ENCODE measurements around the gene MARK2.

MARK2 gene

DNA sequence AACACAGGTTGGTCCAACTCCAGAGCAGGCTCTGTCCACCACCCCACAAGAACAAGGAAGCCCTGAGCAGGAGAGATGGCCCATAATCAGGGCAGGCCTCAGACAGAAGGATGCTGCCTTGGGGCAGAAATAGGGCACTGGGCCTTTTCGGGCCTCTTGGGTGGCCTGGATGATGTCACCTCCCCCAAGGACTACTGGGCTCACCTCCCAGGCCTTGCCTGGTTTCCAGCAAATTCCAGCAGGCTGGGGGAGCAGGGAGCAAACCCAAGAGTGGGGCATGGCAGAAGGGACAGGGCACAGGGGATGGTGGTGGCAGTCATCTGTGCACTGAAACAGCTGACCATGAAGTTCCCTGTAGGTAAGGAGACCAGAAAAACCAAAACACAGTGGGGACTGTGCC lies 94.5 kb downstream of the MARK2 start:
- H3K27ac ChIP-seq: no peak overlapping the region
- TF ChIP-seq, protein P1, sequence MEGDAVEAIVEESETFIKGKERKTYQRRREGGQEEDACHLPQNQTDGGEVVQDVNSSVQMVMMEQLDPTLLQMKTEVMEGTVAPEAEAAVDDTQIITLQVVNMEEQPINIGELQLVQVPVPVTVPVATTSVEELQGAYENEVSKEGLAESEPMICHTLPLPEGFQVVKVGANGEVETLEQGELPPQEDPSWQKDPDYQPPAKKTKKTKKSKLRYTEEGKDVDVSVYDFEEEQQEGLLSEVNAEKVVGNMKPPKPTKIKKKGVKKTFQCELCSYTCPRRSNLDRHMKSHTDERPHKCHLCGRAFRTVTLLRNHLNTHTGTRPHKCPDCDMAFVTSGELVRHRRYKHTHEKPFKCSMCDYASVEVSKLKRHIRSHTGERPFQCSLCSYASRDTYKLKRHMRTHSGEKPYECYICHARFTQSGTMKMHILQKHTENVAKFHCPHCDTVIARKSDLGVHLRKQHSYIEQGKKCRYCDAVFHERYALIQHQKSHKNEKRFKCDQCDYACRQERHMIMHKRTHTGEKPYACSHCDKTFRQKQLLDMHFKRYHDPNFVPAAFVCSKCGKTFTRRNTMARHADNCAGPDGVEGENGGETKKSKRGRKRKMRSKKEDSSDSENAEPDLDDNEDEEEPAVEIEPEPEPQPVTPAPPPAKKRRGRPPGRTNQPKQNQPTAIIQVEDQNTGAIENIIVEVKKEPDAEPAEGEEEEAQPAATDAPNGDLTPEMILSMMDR (IDR thresholded peaks at IDR 0.05): no peak
- TF ChIP-seq ZFX (IDR thresholded peaks at IDR 0.05; ENCODE audit: borderline replicate concordance): no peak

DNA sequence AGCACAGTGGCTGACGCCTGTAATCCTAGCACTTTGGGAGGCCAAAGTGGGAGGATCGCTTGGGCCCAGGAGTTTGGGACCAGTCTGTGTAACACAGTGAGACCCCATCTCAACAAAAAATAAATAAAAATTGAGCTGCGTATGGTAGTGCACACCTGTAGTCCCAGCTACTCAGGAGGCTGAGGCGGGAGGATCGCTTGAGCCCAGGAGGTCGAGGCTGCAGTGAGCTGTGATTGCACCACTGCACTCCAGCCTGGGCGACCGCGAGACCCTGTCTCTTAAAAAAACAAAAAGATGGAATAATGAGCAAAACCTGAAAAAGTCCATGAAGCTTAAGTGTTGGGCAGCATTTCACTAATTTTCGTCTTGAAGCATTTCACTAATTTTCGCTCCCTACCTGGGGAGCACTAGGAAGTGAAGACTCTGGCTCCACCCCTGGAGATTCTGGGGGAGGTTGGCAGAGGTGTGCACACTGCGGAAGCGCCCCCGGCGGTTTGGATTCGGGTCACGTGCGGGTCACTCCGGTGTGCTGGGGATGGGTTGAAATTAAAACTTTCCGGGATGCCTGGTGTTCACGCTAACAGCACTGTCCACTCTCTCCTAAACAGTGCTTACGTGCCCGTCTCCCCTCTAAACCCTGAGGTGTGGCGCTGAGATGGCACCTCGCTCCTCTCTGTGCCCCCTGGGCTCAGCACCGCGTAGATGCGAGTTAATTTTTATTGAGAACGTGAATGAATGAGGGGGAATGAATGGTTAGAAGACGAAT lies 99.0 kb downstream of the MARK2 start:
- TF ChIP-seq ZFX (IDR thresholded peaks at IDR 0.05; ENCODE audit: borderline replicate concordance): no peak
- TF ChIP-seq, protein P1 (IDR thresholded peaks at IDR 0.05): no peak
- peak overlapping the region; percentile 91 for H3K27ac ChIP-seq

DNA sequence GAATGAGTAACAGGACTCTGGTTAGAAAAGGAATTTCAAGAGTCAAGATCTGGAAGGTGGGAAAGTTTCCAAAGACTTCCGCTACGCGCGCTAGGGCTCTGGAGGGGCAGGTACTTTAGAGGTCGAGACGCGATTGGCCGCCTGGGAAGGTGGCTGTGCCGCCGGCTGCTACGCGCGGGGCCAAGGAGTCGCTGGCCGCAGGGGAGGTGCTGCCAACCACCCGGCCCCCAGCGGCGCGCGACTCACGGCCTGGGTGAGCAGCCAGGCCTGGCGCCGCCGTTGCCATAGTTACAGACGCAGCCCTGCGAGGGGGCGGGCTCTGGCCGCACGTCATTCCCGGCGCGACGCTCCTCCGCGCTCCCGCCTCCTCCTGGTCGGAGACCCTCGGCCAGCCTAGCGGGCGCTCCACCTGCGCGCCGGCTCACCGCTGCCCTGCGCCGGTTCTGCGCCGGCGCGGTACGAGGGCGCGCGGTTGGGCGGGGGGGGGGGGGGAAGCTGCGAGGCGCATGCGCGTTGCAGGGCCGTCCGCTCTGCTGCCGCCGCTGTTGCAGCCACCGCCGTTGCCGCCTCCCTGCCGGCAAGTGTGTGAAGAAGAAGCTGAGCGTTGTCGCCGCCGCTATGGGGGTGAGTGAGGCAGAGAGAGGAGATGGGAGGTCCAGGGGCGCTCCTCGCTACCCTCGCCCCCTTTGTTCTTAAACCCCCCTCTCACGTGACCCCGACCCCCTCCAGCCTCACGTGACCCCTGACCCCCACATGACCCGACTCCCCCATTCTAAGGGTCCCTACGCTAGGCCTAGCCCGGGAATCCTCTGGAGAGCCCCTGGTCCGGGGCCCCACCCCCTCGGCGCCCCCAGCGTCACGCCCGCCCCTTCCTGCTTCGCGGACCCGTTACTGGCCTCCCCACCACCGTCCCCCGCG lies 99.8 kb downstream of the MARK2 start, which contains the start of gene NAA40:
Gene NAA40, plus strand, starts transcription at position 524 of the 918 bp plus-strand sequence. Its CDS starts 95 bp downstream, at position 619.
- no peak for TF ChIP-seq ZFX (IDR thresholded peaks at IDR 0.05; ENCODE audit: borderline replicate concordance)
- peak within 1 kb of the TSS; percentile 91 for H3K27ac ChIP-seq

DNA sequence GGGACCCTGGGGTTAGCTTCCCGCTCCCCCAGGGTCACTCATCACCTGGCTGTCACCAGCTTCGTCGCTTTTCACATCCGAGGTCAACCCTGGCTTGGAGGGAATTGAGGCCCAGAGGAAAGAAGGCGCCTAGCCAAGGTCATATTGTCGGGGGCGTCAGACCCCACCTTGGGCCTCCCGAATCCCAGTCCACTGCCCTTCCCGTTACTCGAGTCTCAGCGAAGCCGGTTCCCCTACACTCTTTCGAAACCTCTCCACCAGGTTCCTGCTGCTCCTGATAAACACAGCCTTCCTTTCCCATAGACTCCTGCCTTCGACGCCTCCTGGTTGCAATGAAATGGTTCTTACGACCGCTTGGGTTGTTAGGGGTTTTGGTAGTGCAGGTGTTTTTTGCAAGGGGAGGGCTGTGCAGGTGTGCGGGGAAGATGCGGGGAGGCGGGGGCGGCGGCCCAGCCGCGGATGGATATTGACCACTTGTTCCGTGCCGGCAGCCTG lies 100.5 kb downstream of the MARK2 start:
- TF ChIP-seq, protein P1 (IDR thresholded peaks at IDR 0.05): no peak
- no peak for TF ChIP-seq ZFX (IDR thresholded peaks at IDR 0.05; ENCODE audit: borderline replicate concordance)
- peak overlapping the region; percentile 91 for H3K27ac ChIP-seq

DNA sequence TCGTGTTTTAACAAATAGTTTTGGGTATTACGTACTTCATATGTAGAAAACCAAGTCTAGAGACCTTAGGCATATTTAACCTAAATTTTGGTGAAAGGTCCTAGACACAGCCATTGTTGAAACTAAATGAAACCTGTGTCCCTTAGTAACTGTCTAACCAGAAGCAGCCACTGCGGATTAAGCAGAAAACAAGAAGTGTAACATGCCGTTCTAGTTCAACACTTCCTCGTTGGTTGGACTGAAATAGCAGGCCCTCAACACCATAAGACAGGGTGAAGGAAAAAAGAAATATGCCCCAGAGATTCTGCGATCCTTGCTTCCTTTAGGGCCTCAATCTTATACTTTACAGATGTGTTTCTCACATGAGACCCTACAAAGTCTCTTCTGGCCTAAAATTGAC lies 101.9 kb downstream of the MARK2 start:
- TF ChIP-seq ZFX (IDR thresholded peaks at IDR 0.05; ENCODE audit: borderline replicate concordance): no peak
- TF ChIP-seq, protein P1 (IDR thresholded peaks at IDR 0.05): no peak
- no peak overlapping the region for H3K27ac ChIP-seq

DNA sequence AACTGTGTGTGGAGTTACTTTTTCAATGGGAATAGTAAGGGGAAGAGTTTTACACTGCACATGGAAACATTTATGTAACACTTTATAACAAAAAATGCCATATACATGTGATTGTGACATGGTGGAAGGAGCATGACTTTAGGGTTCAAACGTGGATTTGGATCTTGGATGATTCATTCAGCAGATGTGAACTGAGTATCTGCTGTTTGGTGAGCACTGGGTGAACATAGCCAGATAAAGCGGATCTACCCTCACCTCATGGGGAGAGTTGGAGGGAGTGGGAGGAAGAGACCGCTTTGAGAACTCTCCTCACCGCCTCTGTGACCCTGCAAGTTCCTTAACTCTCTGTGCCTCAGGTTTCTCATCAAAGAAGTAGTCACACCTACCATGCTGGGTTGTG lies 103.0 kb downstream of the MARK2 start:
- H3K27ac ChIP-seq: no peak overlapping the region
- TF ChIP-seq ZFX (IDR thresholded peaks at IDR 0.05; ENCODE audit: borderline replicate concordance): no peak
- TF ChIP-seq, protein P1 (IDR thresholded peaks at IDR 0.05): no peak

DNA sequence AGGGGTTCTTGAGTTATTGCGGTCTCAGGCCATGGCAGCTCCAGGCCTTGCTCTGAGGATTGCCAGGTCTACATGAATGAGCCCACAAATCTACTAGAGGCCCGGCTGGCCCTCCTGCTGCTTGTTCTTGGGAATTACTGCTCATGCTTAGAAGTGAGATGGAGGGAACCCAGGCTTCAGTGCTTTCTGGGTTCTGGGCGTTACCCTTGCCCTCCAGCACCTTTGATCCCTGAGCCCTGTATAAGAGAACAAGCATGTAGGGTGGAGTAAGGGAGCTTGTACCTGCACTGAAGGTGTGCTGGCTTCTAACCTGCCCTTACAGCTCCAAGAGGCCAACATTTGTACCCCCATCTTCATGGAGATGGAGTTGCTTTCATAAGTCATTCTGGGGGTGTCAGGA lies 103.9 kb downstream of the MARK2 start:
- H3K27ac ChIP-seq: no peak overlapping the region
- TF ChIP-seq, protein P1 (IDR thresholded peaks at IDR 0.05): no peak
- TF ChIP-seq ZFX (IDR thresholded peaks at IDR 0.05; ENCODE audit: borderline replicate concordance): no peak
